ENCODE measurements around the gene PLA2G4D. TPM values are rescaled to one million over a fixed set of nuclear protein-coding genes. Genes with fewer than 3 reads are reported as not detected.

PLA2G4D gene
- total RNA-seq, 3 donors from 2014 or later (not counting 1 experiment from before 2014, with no cell fraction given), result not detected

DNA sequence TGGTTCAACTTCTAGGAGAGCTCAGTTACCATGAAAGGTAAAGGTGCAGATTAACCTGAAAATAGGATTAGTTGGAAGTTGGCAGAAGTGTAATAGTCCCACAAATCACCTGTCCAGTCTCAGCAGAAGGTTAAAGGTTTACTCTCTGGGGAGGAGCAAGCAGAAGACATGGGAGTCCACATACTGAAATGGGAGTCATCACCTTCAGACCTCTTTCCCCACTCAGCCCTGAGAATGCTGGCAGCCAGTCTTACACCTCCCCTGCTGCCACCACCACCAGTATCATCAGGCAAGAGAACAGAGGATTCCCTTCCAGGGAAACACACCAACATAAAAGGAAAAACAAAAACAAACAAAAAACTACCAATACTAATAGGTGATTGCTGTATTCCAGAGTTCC is 13.8 kb upstream of the PLA2G4D start:
- Mint-ChIP-seq H3K27me3 (ENCODE audit: low read depth in 2 of 2) (peaks cover 18 to 43% of the 10 kb centered on the region in 2 donors), H3K27ac (no peak overlapping the region), H3K9me3 (no peaks in the 10 kb centered on the region), H3K4me1 (no peaks in the 10 kb centered on the region), H3K4me3 (no peak overlapping the region), H3K36me3 (no peaks in the 10 kb centered on the region)
- H3K4me1 ChIP-seq (ENCODE audit: control insufficient read depth, insufficient read depth, low read length), result no peaks in the 10 kb centered on the region
- intact Hi-C loops (cut with micrococcal nuclease), result no loop called here
- no peaks in the 10 kb centered on the region for H3K36me3 ChIP-seq (ENCODE audit: control insufficient read depth, insufficient read depth, low read length)
- ATAC-seq (no peak), DNase-seq (no peak)
- no peaks in the 10 kb centered on the region for H3K9me3 ChIP-seq (ENCODE audit: control insufficient read depth, insufficient read depth, low read length)
- H3K27ac ChIP-seq (ENCODE audit: low read length), result no peak overlapping the region
- no peak overlapping the region for H3K4me3 ChIP-seq (ENCODE audit: low read length)
- TF ChIP-seq, protein P1, sequence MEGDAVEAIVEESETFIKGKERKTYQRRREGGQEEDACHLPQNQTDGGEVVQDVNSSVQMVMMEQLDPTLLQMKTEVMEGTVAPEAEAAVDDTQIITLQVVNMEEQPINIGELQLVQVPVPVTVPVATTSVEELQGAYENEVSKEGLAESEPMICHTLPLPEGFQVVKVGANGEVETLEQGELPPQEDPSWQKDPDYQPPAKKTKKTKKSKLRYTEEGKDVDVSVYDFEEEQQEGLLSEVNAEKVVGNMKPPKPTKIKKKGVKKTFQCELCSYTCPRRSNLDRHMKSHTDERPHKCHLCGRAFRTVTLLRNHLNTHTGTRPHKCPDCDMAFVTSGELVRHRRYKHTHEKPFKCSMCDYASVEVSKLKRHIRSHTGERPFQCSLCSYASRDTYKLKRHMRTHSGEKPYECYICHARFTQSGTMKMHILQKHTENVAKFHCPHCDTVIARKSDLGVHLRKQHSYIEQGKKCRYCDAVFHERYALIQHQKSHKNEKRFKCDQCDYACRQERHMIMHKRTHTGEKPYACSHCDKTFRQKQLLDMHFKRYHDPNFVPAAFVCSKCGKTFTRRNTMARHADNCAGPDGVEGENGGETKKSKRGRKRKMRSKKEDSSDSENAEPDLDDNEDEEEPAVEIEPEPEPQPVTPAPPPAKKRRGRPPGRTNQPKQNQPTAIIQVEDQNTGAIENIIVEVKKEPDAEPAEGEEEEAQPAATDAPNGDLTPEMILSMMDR (IDR thresholded peaks at IDR 0.05), result no peak
- no peaks in the 10 kb centered on the region for H3K27me3 ChIP-seq (ENCODE audit: control insufficient read depth, insufficient read depth, low read length)

DNA sequence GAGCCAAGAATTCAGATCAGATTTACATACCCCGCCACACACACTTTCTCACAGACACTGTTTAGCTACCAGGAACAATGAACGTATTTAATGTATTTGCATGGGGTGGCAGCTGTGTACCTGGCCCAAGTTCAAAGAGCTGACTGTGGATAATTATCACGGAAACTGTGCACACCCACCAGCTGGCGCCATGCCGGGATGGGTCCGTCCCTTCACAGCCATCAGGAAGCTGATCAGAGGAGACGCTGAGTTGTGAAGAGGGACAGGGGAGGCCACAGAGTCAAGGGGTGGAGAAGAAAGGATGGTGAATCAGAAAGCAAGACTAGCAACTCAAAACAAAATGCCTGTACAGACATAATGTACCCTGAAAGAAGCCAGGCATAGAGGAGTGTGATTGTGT is 13.1 kb upstream of the PLA2G4D start:
- Mint-ChIP-seq H3K4me3 (no peak overlapping the region), H3K9me3 (no peaks in the 10 kb centered on the region), H3K27me3 (ENCODE audit: low read depth in 2 of 2) (peaks cover 14 to 36% of the 10 kb centered on the region in 2 donors), H3K27ac (no peak overlapping the region), H3K36me3 (no peaks in the 10 kb centered on the region), H3K4me1 (no peaks in the 10 kb centered on the region)
- Histone ChIP-seq H3K9me3 (ENCODE audit: control insufficient read depth, insufficient read depth, low read length) (no peaks in the 10 kb centered on the region), H3K36me3 (ENCODE audit: control insufficient read depth, insufficient read depth, low read length) (no peaks in the 10 kb centered on the region), H3K4me1 (ENCODE audit: control insufficient read depth, insufficient read depth, low read length) (no peaks in the 10 kb centered on the region), H3K27ac (ENCODE audit: low read length) (no peak overlapping the region), H3K27me3 (ENCODE audit: control insufficient read depth, insufficient read depth, low read length) (no peaks in the 10 kb centered on the region), H3K4me3 (ENCODE audit: low read length) (no peak overlapping the region)
- WGBS (ENCODE audit: insufficient coverage), result 83% methylated on average over 7 of the region's 7 CpGs
- intact Hi-C loops (cut with micrococcal nuclease), result no loop called here
- TF ChIP-seq, protein P1 (IDR thresholded peaks at IDR 0.05), result no peak
- no peak for DNase-seq
- ATAC-seq, result no peak

- intact Hi-C loops (cut with micrococcal nuclease), result no loop called here
- Mint-ChIP-seq H3K36me3 (no peaks in the 10 kb centered on the region), H3K4me1 (no peaks in the 10 kb centered on the region), H3K27me3 (ENCODE audit: low read depth in 2 of 2) (peaks cover 13 to 32% of the 10 kb centered on the region in 2 donors), H3K9me3 (no peaks in the 10 kb centered on the region), H3K4me3 (no peak overlapping the region), H3K27ac (no peak overlapping the region)
- ATAC-seq (no peak), DNase-seq (no peak)
- TF ChIP-seq, protein P1 (IDR thresholded peaks at IDR 0.05), result no peak
- H3K27me3 ChIP-seq (ENCODE audit: control insufficient read depth, insufficient read depth, low read length), result no peaks in the 10 kb centered on the region
- no peaks in the 10 kb centered on the region for H3K4me1 ChIP-seq (ENCODE audit: control insufficient read depth, insufficient read depth, low read length)
- WGBS (ENCODE audit: insufficient coverage), result 48% methylated on average over 5 of the region's 5 CpGs
- no peaks in the 10 kb centered on the region for H3K36me3 ChIP-seq (ENCODE audit: control insufficient read depth, insufficient read depth, low read length)
- H3K27ac ChIP-seq (ENCODE audit: low read length), result no peak overlapping the region
- H3K4me3 ChIP-seq (ENCODE audit: low read length), result no peak overlapping the region
- no peaks in the 10 kb centered on the region for H3K9me3 ChIP-seq (ENCODE audit: control insufficient read depth, insufficient read depth, low read length)
Observed at GRCh38 chr15:42106288-42106687, 11.9 kb upstream of the PLA2G4D start.

GRCh38 chr15:42104095-42104891 is 9.9 kb upstream of the PLA2G4D start:
- intact Hi-C loops (cut with micrococcal nuclease), result no loop called here
- H3K36me3 Mint-ChIP-seq, result no peaks in the 10 kb centered on the region
- H3K4me1 Mint-ChIP-seq, result no peaks in the 10 kb centered on the region
- DNase-seq, result no peak
- Histone ChIP-seq H3K36me3 (ENCODE audit: control insufficient read depth, insufficient read depth, low read length) (no peaks in the 10 kb centered on the region), H3K27ac (ENCODE audit: low read length) (no peak overlapping the region), H3K27me3 (ENCODE audit: control insufficient read depth, insufficient read depth, low read length) (no peaks in the 10 kb centered on the region), H3K4me3 (ENCODE audit: low read length) (no peak overlapping the region), H3K9me3 (ENCODE audit: control insufficient read depth, insufficient read depth, low read length) (no peaks in the 10 kb centered on the region), H3K4me1 (ENCODE audit: control insufficient read depth, insufficient read depth, low read length) (peaks cover 7% of the 10 kb centered on the region)
- WGBS (ENCODE audit: insufficient coverage), result 91% methylated on average over 10 of the region's 11 CpGs
- H3K9me3 Mint-ChIP-seq, result no peaks in the 10 kb centered on the region
- no peak overlapping the region for H3K27ac Mint-ChIP-seq
- TF ChIP-seq, protein P1 (IDR thresholded peaks at IDR 0.05), result no peak
- ATAC-seq, result no peak
- H3K4me3 Mint-ChIP-seq, result no peak overlapping the region
- peaks cover 9 to 21% of the 10 kb centered on the region in 2 donors for H3K27me3 Mint-ChIP-seq (ENCODE audit: low read depth in 2 of 2)

Measured in natural killer cell (primary cell).